HepG2 (cell line): ENCODE results near the gene ADCY7. TPM values are rescaled to one million over a fixed set of nuclear protein-coding genes. Genes with fewer than 3 reads are reported as not detected.

Experiments used
- ASH2L ChIP-seq: fragments of 300-600, 200-600 bp; sonication (generic); IDR thresholded peaks from 2 replicates; pipeline ENCODE4 v1.7.0; 2017; ENCODE audit warnings: low read depth, mild to moderate bottlenecking, moderate library complexity, mixed read lengths, low read length; ENCODE audit not compliant: insufficient read length
- E2F1 ChIP-seq: sonication (generic); formaldehyde crosslinking; IDR thresholded peaks from 2 replicates; pipeline ENCODE4 v1.5.0; 2020; ENCODE audit warnings: missing genetic modification reagents
- ETV6 ChIP-seq: sonication (generic); formaldehyde crosslinking; conservative IDR thresholded peaks from 2 replicates; pipeline ENCODE4 v1.4.0; 2020; ENCODE audit warnings: missing genetic modification reagents
- FOSL2 ChIP-seq: sonication (generic); formaldehyde crosslinking; IDR thresholded peaks from 2 replicates; pipeline ENCODE4 v1.4.0; 2020; ENCODE audit warnings: missing genetic modification reagents
- FOXK2 ChIP-seq: fragments of 450-650 bp; IDR thresholded peaks from 2 replicates; pipeline ENCODE4 v1.6.1; 2016
- HINFP ChIP-seq: sonication (generic); formaldehyde crosslinking; IDR thresholded peaks from 2 replicates; pipeline ENCODE4 v1.4.0; 2020; ENCODE audit warnings: low read depth, mild to moderate bottlenecking, missing genetic modification reagents
- KLF11 ChIP-seq: IDR thresholded peaks from 2 replicates; pipeline ENCODE4 v1.6.1; 2016; ENCODE audit warnings: missing compliant biosample characterization
- NCOR1 ChIP-seq: fragments of 200-600 bp; sonication (generic); IDR thresholded peaks from 2 replicates; pipeline ENCODE4 v1.7.0; 2017; ENCODE audit warnings: antibody characterized with exemption, low read length, borderline replicate concordance
- NR2F1 ChIP-seq, 2 experiments: fragments of 450-650 bp in 1 of 2; formaldehyde crosslinking in 1 of 2; IDR thresholded peaks; 2 replicates each; pipeline versions ENCODE4 v1.5.0 to v1.6.1; 2016 to 2020; ENCODE audit warnings: mild to moderate bottlenecking in 1 of 2, missing compliant biosample characterization in 1 of 2, missing genetic modification reagents in 1 of 2, moderate library complexity in 1 of 2
- RBM39 ChIP-seq: fragments of 200-400 bp; formaldehyde crosslinking; IDR thresholded peaks from one replicate; pipeline ENCODE4 v1.6.1; 2018; ENCODE audit warnings: antibody characterized with exemption, mild to moderate bottlenecking, low read depth, low read length; ENCODE audit not compliant: poor library complexity, severe bottlenecking
- RFXANK ChIP-seq: IDR thresholded peaks from 2 replicates; pipeline ENCODE4 v1.6.1; 2016
- SNAI1 ChIP-seq: sonication (generic); formaldehyde crosslinking; IDR thresholded peaks from 2 replicates; pipeline ENCODE4 v1.5.0; 2020; ENCODE audit warnings: mild to moderate bottlenecking, missing genetic modification reagents, borderline replicate concordance
- YY1 ChIP-seq: IDR thresholded peaks from 2 replicates; pipeline ENCODE4 v1.6.1; 2011; ENCODE audit warnings: low read length, low read depth, moderate library complexity, mild to moderate bottlenecking; ENCODE audit not compliant: insufficient read depth, insufficient replicate concordance
- ZFP90 ChIP-seq: sonication (generic); formaldehyde crosslinking; IDR thresholded peaks from 2 replicates; pipeline ENCODE4 v1.8.0; 2022; ENCODE audit warnings: missing genetic modification reagents, mild to moderate bottlenecking, inconsistent platforms, borderline replicate concordance
- ZNF780A ChIP-seq: sonication (generic); formaldehyde crosslinking; IDR thresholded peaks from 2 replicates; pipeline ENCODE4 v1.8.0; 2022; ENCODE audit warnings: mild to moderate bottlenecking, missing genetic modification reagents, moderate library complexity
- ZXDC ChIP-seq: sonication (generic); formaldehyde crosslinking; IDR thresholded peaks from 2 replicates; pipeline ENCODE4 v1.5.0; 2020; ENCODE audit warnings: mild to moderate bottlenecking, missing genetic modification reagents
- polyA plus RNA-seq, 8 experiments: library from polyadenylated mRNA; depleted of rRNA in 3 of 8; stranded (reverse) in 7 of 8; unstranded in 1 of 8; fragments of >200 nt; fragmentation: Illumina TruSeq in 4 of 8; extraction: Trizol in 4 of 8; gene quantifications; 2 replicates each; pipeline versions ENCODE4 v1.2.1 to v1.2.3, GENCODE V29; 2011 to 2016; ENCODE audit warnings: low read depth in 4 of 8, missing spikeins in 1 of 8, mixed read lengths in 1 of 8; ENCODE audit not compliant: insufficient read depth in 1 of 8
- total RNA-seq, 5 experiments: library from RNA; depleted of rRNA; stranded (reverse); fragments of >200 nt; fragmentation: Illumina TruSeq; extraction: Trizol; gene quantifications; 2 replicates each; pipeline ENCODE4 v1.2.3, GENCODE V29; 2016; ENCODE audit warnings: low read depth in 1 of 5
- TF ChIP-seq, protein P1 (sequence below): sonication (generic); formaldehyde crosslinking; IDR thresholded peaks from 2 replicates; pipeline ENCODE4 v1.8.0; 2022; ENCODE audit warnings: missing genetic modification reagents, mild to moderate bottlenecking, borderline replicate concordance
- TF ChIP-seq, protein P2 (sequence below): sonication (generic); formaldehyde crosslinking; IDR thresholded peaks from 2 replicates; pipeline ENCODE4 v1.5.0; 2020; ENCODE audit warnings: mild to moderate bottlenecking, missing genetic modification reagents, borderline replicate concordance
- TF ChIP-seq, protein P3 (sequence below): IDR thresholded peaks from 2 replicates; pipeline ENCODE4 v1.6.1; 2016; ENCODE audit warnings: missing genetic modification reagents, missing compliant biosample characterization

Gene ADCY7
- total and polyA plus RNA-seq, 2 of the 13 experiments (the other 11 are each of a cell fraction or from before 2014, with no cell fraction given) = 2.2 to 4.3 TPM

DNA sequence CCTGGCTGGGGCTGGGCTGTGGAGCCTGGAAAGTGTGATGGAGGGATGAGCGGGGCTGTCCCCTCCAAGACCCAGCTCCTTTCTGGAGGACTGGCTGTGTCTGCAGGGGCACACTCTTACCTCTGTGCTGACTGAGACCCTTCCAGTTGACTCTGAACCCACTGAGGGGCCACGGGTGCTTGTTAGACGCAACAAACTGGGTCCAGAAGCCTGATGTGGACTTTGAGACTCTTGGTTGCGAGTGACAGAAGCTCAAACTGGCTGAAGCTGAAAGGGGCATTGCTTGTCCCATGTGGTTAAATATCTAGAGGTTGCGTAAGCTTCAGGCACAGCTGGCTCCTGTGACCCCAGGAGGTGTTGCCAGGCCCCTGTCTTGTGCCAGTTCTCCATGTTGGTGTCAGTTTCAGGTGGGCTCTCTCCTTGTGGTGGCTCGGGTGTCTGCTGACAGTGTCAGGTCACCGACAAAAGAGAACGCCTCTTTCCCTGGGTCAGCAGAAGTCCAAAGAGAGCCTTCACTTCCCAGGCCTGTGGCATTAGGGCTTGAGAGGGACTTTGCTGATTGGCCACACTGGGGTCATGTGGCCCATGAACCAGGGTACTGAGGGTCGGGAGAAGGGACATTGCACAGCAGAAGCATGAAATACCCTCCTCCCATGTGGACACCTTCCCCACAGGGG is 16.7 kb downstream of the ADCY7 start (continued):
- TF ChIP-seq ASH2L (peak; percentile 24), NCOR1 (peak; percentile 53; the same call in 1 of the 2 replicates), ZNF780A (CRISPR knock-in tag) (no peak), ZXDC (CRISPR knock-in tag) (no peak), HINFP (CRISPR knock-in tag) (no peak), YY1 (no peak), E2F1 (CRISPR knock-in tag) (no peak), FOXK2 (0 out of 2 replicates have a peak, but pooled peaks have one; percentile 26), RBM39 (no peak), NR2F1 (CRISPR knock-in tag; IDR thresholded peaks at IDR 0.05) (peak; percentile 15 to 74; a peak in 2 of 4 replicates), ZFP90 (CRISPR knock-in tag) (0 out of 2 replicates have a peak, but pooled peaks have one; percentile 69), SNAI1 (no peak), RFXANK (no peak), ETV6 (CRISPR knock-in tag) (no peak), FOSL2 (CRISPR knock-in tag) (peak; percentile 64), KLF11 (CRISPR knock-in tag) (0 out of 2 replicates have a peak, but pooled peaks have one; percentile 70)
- TF ChIP-seq, protein P1, sequence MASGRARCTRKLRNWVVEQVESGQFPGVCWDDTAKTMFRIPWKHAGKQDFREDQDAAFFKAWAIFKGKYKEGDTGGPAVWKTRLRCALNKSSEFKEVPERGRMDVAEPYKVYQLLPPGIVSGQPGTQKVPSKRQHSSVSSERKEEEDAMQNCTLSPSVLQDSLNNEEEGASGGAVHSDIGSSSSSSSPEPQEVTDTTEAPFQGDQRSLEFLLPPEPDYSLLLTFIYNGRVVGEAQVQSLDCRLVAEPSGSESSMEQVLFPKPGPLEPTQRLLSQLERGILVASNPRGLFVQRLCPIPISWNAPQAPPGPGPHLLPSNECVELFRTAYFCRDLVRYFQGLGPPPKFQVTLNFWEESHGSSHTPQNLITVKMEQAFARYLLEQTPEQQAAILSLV (CRISPR knock-in tag) = no peak
- TF ChIP-seq, protein P2, sequence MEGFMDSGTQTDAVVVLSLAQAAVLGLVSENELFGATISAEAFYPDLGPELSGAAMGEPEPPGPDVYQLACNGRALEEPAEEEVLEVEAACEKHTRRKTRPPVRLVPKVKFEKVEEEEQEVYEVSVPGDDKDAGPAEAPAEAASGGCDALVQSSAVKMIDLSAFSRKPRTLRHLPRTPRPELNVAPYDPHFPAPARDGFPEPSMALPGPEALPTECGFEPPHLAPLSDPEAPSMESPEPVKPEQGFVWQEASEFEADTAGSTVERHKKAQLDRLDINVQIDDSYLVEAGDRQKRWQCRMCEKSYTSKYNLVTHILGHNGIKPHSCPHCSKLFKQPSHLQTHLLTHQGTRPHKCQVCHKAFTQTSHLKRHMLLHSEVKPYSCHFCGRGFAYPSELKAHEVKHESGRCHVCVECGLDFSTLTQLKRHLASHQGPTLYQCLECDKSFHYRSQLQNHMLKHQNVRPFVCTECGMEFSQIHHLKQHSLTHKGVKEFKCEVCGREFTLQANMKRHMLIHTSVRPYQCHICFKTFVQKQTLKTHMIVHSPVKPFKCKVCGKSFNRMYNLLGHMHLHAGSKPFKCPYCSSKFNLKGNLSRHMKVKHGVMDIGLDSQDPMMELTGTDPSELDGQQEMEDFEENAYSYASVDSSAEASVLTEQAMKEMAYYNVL = no peak; the same call in 1 of the 2 replicates
- TF ChIP-seq, protein P3, sequence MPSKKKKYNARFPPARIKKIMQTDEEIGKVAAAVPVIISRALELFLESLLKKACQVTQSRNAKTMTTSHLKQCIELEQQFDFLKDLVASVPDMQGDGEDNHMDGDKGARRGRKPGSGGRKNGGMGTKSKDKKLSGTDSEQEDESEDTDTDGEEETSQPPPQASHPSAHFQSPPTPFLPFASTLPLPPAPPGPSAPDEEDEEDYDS (CRISPR knock-in tag) = 0 out of 2 replicates have a peak, but pooled peaks have one; percentile 42
